ENCODE results near the gene YAF2.

YAF2 gene

DNA sequence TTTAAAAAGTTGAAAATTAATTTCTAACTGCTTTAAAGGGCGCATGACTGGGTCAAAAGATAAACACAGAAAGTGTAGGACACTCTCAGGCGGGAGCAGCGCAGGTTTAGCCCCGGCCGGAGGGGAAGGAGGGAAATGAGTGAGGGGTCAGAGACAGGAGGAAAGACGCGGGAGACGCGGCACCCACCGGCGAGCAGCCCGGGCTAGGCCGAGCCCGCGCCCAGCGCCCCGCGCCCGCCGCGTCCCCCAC lies 94.0 kb downstream of the YAF2 start:
- Histone ChIP-seq H2BK5ac (ENCODE audit: low read length) (no peak overlapping the region), H3K27ac (ENCODE audit: low read depth, low read length) (peak overlapping the region; percentile 94)
- WGBS (ENCODE audit: extremely low coverage, insufficient coverage, low lambda C conversion rate), result no CpG with 5 or more reads among the region's 21 CpGs

DNA sequence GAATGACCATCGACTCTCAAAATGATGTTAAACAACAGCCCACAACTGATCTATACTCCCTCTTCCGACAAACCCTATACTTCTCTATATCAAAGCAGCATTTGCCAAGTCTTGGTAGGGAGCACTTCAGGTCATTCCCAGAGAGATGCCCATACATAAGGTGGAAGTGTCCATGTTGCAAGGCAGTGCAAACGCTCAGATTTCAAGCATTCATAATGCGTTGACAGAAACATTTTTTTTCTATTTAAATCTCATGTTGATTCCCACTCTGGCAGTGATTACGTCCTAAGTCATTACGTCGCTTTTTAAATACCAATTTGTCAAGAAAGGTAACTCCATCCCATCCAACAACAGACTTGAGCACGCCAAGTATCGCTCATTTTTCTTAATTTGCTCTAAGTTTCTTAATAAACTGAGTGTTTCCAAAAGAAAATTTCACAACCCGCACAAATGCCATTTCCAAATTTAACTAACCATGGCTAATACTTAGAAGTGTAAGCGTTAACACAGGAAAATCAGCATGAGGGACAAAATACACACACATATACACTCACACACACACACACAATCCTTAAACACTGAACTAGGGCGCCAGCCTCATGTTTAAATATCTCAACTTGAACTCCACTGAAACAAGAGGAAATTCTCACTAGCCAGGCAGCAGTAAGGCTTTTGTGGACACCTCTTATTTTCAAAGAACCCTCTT lies 94.4 kb downstream of the YAF2 start:
- Histone ChIP-seq H2BK15ac (replicated peaks; ENCODE audit: low read depth) (no peak overlapping the region), H2AK5ac (ENCODE audit: low read length) (peak overlapping the region; percentile 30), H3K79me1 (ENCODE audit: low read length) (peaks cover 7% of the 10 kb centered on the region), H3K9ac (ENCODE audit: low read length) (peak overlapping the region; percentile 77), H2BK5ac (ENCODE audit: low read length) (no peak overlapping the region), H3K79me2 (ENCODE audit: control insufficient read depth, insufficient read depth, low read length) (peaks cover 16% of the 10 kb centered on the region), H3K4me1 (ENCODE audit: control insufficient read depth, low read depth, low read length) (peaks cover 5% of the 10 kb centered on the region), H3K27ac (ENCODE audit: low read depth, low read length) (peak overlapping the region; percentile 94), H3K4ac (ENCODE audit: low read depth, low read length) (no peak overlapping the region), H3K27me3 (ENCODE audit: insufficient read depth, low read length, poor library complexity) (no peaks in the 10 kb centered on the region), H4K5ac (ENCODE audit: low read length) (no peak overlapping the region), H3K4me3 (ENCODE audit: low read length) (peak overlapping the region; percentile 68), H2BK120ac (ENCODE audit: low read depth, low read length) (no peak overlapping the region), H3K23ac (ENCODE audit: low read length) (peak overlapping the region; percentile 59), H4K8ac (ENCODE audit: low read depth, low read length) (no peak overlapping the region), H3K18ac (ENCODE audit: low read length) (no peak overlapping the region), H3K4me2 (ENCODE audit: low read length) (peak overlapping the region; percentile 67), H3K36me3 (ENCODE audit: control insufficient read depth, insufficient read depth, low read length) (no peaks in the 10 kb centered on the region), H3K56ac (ENCODE audit: low read length) (peak overlapping the region; percentile 96)
- DNase-seq, result peak; percentile 5
- WGBS (ENCODE audit: extremely low coverage, insufficient coverage, low lambda C conversion rate), result no CpG with 5 or more reads among the region's 12 CpGs

More for the DNA sequence above, 94.0 kb downstream of the YAF2 start:
- Histone ChIP-seq H3K79me1 (ENCODE audit: low read length) (peaks cover 7% of the 10 kb centered on the region), H3K4me1 (ENCODE audit: control insufficient read depth, low read depth, low read length) (peaks cover 5% of the 10 kb centered on the region), H2BK120ac (ENCODE audit: low read depth, low read length) (no peak overlapping the region), H3K23ac (ENCODE audit: low read length) (no peak overlapping the region), H4K8ac (ENCODE audit: low read depth, low read length) (no peak overlapping the region), H3K56ac (ENCODE audit: low read length) (peak overlapping the region; percentile 96), H3K79me2 (ENCODE audit: control insufficient read depth, insufficient read depth, low read length) (peaks cover 16% of the 10 kb centered on the region), H3K9ac (ENCODE audit: low read length) (peak overlapping the region; percentile 77), H2BK15ac (replicated peaks; ENCODE audit: low read depth) (no peak overlapping the region), H3K4me2 (ENCODE audit: low read length) (peak overlapping the region; percentile 67), H3K18ac (ENCODE audit: low read length) (peak overlapping the region; percentile 65), H3K4ac (ENCODE audit: low read depth, low read length) (no peak overlapping the region), H2AK5ac (ENCODE audit: low read length) (no peak overlapping the region), H3K4me3 (ENCODE audit: low read length) (peak overlapping the region; percentile 68), H4K5ac (ENCODE audit: low read length) (no peak overlapping the region), H3K36me3 (ENCODE audit: control insufficient read depth, insufficient read depth, low read length) (no peaks in the 10 kb centered on the region), H3K27me3 (ENCODE audit: insufficient read depth, low read length, poor library complexity) (no peaks in the 10 kb centered on the region)
- DNase-seq, result peak; percentile 37

DNA sequence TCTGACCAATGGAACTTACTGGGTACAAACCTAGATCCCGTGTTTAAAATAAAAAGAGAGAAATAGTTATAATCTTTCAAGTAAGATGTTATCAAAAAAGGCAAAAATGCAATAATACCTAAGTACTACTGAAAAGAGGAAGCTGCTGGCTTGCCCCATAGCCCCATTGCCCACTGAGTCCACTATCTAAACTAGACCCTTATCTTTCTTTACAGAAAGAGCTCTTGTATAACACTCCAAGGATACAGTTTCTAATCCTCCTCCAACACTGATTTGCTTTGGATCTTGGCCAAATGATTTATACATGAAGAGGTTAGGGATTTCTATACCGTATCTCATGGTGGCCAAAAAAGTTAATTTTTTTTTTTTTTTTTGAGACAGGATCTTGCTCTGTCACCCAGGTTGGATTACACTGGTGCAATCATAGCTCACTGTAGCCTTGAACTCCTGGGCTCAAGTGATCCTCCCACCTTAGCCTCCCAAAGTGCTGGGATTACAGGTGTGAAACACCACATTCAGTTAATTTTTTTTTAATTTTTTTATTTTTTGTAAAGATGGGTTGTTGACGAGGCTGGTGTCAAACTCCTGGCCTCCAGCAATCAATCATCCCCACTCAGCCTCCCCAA lies 96.0 kb downstream of the YAF2 start:
- no peaks in the 10 kb centered on the region for H3K36me3 ChIP-seq (ENCODE audit: control insufficient read depth, insufficient read depth, low read length)
- no peak overlapping the region for H4K5ac ChIP-seq (ENCODE audit: low read length)
- peaks cover 7% of the 10 kb centered on the region for H3K79me1 ChIP-seq (ENCODE audit: low read length)
- no peak overlapping the region for H3K56ac ChIP-seq (ENCODE audit: low read length)
- H3K4ac ChIP-seq (ENCODE audit: low read depth, low read length), result no peak overlapping the region
- H3K79me2 ChIP-seq (ENCODE audit: control insufficient read depth, insufficient read depth, low read length), result peaks cover 20% of the 10 kb centered on the region
- no peak overlapping the region for H2AK5ac ChIP-seq (ENCODE audit: low read length)
- no peak overlapping the region for H4K8ac ChIP-seq (ENCODE audit: low read depth, low read length)
- no peak overlapping the region for H3K23ac ChIP-seq (ENCODE audit: low read length)
- WGBS (ENCODE audit: extremely low coverage, insufficient coverage, low lambda C conversion rate), result no CpG with 5 or more reads among the region's 3 CpGs
- H3K18ac ChIP-seq (ENCODE audit: low read length), result no peak overlapping the region
- no peaks in the 10 kb centered on the region for H3K27me3 ChIP-seq (ENCODE audit: insufficient read depth, low read length, poor library complexity)
- H2BK15ac ChIP-seq (replicated peaks; ENCODE audit: low read depth), result no peak overlapping the region
- no peak overlapping the region for H3K4me3 ChIP-seq (ENCODE audit: low read length)
- H3K4me1 ChIP-seq (ENCODE audit: control insufficient read depth, low read depth, low read length), result peaks cover 5% of the 10 kb centered on the region
- no peak overlapping the region for H3K27ac ChIP-seq (ENCODE audit: low read depth, low read length)
- H2BK5ac ChIP-seq (ENCODE audit: low read length), result no peak overlapping the region
- H3K9ac ChIP-seq (ENCODE audit: low read length), result no peak overlapping the region
- DNase-seq, result no peak
- H3K4me2 ChIP-seq (ENCODE audit: low read length), result no peak overlapping the region
- H2BK120ac ChIP-seq (ENCODE audit: low read depth, low read length), result no peak overlapping the region

DNA sequence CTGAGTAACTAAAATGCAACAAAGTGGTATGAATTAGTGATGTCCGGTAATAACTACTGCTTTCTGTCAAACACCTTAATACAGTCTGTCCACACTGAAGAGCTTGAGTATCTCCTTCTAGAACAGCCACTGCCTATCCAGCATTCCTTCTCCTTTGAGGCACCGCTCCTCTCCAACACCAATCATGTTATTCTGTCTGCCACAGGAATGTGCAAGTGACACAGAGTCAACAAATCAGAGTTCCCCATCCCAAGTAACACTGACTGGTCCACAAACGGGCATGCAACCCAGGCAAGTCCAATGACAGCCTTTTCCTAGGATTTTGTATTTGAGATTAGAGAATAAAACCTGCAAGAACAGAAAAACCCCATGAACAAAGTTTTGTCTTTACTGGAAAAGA lies 97.1 kb downstream of the YAF2 start:
- Histone ChIP-seq H3K23ac (ENCODE audit: low read length) (no peak overlapping the region), H3K79me2 (ENCODE audit: control insufficient read depth, insufficient read depth, low read length) (peaks cover 23% of the 10 kb centered on the region), H3K18ac (ENCODE audit: low read length) (no peak overlapping the region), H3K27ac (ENCODE audit: low read depth, low read length) (no peak overlapping the region), H3K79me1 (ENCODE audit: low read length) (peaks cover 11% of the 10 kb centered on the region), H3K4me3 (ENCODE audit: low read length) (no peak overlapping the region), H3K4me1 (ENCODE audit: control insufficient read depth, low read depth, low read length) (peaks cover 5% of the 10 kb centered on the region), H3K27me3 (ENCODE audit: insufficient read depth, low read length, poor library complexity) (no peaks in the 10 kb centered on the region), H2BK15ac (replicated peaks; ENCODE audit: low read depth) (no peak overlapping the region), H3K36me3 (ENCODE audit: control insufficient read depth, insufficient read depth, low read length) (no peaks in the 10 kb centered on the region), H3K56ac (ENCODE audit: low read length) (no peak overlapping the region), H2AK5ac (ENCODE audit: low read length) (no peak overlapping the region), H4K8ac (ENCODE audit: low read depth, low read length) (no peak overlapping the region), H2BK5ac (ENCODE audit: low read length) (no peak overlapping the region), H4K5ac (ENCODE audit: low read length) (no peak overlapping the region), H3K4me2 (ENCODE audit: low read length) (no peak overlapping the region), H2BK120ac (ENCODE audit: low read depth, low read length) (no peak overlapping the region), H3K9ac (ENCODE audit: low read length) (no peak overlapping the region), H3K4ac (ENCODE audit: low read depth, low read length) (no peak overlapping the region)
- WGBS (ENCODE audit: extremely low coverage, insufficient coverage, low lambda C conversion rate), result no CpG with 5 or more reads among the region's 3 CpGs
- DNase-seq, result peak; percentile 50

DNA sequence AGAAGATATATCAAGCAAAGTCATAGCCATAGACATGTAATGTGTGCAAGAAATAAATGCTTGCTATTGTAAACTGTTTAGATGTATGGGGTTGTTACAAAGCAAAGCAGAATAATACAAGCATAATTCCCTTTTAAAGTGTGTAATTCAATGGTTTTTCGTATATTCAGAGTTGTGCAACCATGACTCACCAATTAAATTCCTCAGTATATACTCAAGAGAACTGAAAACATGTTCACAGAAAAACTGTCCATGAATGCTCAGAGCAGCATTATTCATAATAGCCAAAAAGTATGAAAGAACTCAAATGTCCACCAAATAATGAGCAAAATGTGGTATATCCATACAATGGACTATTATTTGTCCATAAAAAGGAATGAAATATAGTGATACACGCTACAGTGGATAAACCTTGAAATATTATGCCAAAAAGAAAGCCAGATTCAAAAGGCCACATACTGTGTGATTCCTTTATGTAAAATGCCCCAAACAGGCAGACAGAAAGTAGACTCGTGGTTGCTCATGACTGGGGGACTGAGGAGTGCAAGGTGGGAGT lies 102.7 kb downstream of the YAF2 start:
- H3K56ac ChIP-seq (ENCODE audit: low read length), result no peak overlapping the region
- no peak overlapping the region for H4K8ac ChIP-seq (ENCODE audit: low read depth, low read length)
- H3K9ac ChIP-seq (ENCODE audit: low read length), result no peak overlapping the region
- H4K5ac ChIP-seq (ENCODE audit: low read length), result no peak overlapping the region
- H3K18ac ChIP-seq (ENCODE audit: low read length), result no peak overlapping the region
- H2BK5ac ChIP-seq (ENCODE audit: low read length), result no peak overlapping the region
- no peak for DNase-seq
- H3K36me3 ChIP-seq (ENCODE audit: control insufficient read depth, insufficient read depth, low read length), result no peaks in the 10 kb centered on the region
- no peaks in the 10 kb centered on the region for H3K27me3 ChIP-seq (ENCODE audit: insufficient read depth, low read length, poor library complexity)
- H2BK120ac ChIP-seq (ENCODE audit: low read depth, low read length), result no peak overlapping the region
- H3K4me2 ChIP-seq (ENCODE audit: low read length), result no peak overlapping the region
- no peak overlapping the region for H2AK5ac ChIP-seq (ENCODE audit: low read length)
- H3K4me3 ChIP-seq (ENCODE audit: low read length), result no peak overlapping the region
- H3K23ac ChIP-seq (ENCODE audit: low read length), result no peak overlapping the region
- H3K27ac ChIP-seq (ENCODE audit: low read depth, low read length), result no peak overlapping the region
- H3K79me2 ChIP-seq (ENCODE audit: control insufficient read depth, insufficient read depth, low read length), result peaks cover 17% of the 10 kb centered on the region
- H3K4ac ChIP-seq (ENCODE audit: low read depth, low read length), result no peak overlapping the region
- peaks cover 10% of the 10 kb centered on the region for H3K79me1 ChIP-seq (ENCODE audit: low read length)
- WGBS (ENCODE audit: extremely low coverage, insufficient coverage, low lambda C conversion rate), result no CpG with 5 or more reads among the region's 3 CpGs
- no peaks in the 10 kb centered on the region for H3K4me1 ChIP-seq (ENCODE audit: control insufficient read depth, low read depth, low read length)
- H2BK15ac ChIP-seq (replicated peaks; ENCODE audit: low read depth), result no peak overlapping the region
